OCI-LY1 (cell line): ENCODE results near the gene MPDU1.

Experiments
- EZH2 ChIP-seq: fragments of 200-600 bp; sonication (generic), shearing (Covaris generic); IDR thresholded peaks from 2 replicates; pipeline ENCODE4 v1.8.0; 2017; ENCODE audit warnings: borderline replicate concordance, mixed run types, mild to moderate bottlenecking, antibody characterized with exemption, low read length, moderate library complexity, mixed read lengths
- TF ChIP-seq, protein P1 (sequence below): fragments of 200-600 bp; sonication (generic), shearing (Covaris generic); IDR thresholded peaks from 2 replicates; pipeline ENCODE4 v1.5.1; 2017; ENCODE audit warnings: mild to moderate bottlenecking, antibody characterized with exemption, low read length, moderate library complexity, mixed read lengths

DNA sequence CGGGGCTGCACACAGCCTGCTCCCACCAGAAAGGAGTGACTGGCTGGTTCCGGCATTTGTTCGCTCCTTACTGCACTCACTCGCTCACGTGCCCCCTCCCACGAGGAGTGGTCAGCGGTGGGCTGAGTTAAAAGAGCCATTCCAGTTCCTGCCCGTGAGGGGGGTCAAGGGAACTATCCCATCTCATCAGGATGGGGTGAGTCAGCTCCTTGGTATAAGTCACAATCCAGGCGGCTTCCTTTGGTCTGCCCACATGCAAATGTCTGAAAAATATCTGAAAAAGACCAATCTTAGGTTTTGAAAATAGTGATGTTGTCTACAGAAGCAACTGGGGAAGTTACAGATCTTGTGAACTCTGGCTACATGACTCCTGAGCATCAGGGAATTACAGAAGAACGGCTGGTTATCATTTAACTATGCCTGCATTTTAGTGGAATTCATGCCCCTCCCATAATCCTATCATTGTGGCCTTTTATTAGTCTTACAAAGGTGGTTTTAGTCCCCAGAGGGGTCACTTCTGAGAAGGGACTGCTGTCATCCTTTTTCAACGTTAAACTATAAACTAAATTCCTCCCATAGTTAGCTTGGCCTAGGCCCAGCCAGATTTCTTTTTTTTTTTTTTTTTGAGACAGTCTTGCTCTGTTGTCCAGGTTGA, 44.6 kb upstream of the MPDU1 start:
- TF ChIP-seq EZH2 = no peak
- TF ChIP-seq, protein P1, sequence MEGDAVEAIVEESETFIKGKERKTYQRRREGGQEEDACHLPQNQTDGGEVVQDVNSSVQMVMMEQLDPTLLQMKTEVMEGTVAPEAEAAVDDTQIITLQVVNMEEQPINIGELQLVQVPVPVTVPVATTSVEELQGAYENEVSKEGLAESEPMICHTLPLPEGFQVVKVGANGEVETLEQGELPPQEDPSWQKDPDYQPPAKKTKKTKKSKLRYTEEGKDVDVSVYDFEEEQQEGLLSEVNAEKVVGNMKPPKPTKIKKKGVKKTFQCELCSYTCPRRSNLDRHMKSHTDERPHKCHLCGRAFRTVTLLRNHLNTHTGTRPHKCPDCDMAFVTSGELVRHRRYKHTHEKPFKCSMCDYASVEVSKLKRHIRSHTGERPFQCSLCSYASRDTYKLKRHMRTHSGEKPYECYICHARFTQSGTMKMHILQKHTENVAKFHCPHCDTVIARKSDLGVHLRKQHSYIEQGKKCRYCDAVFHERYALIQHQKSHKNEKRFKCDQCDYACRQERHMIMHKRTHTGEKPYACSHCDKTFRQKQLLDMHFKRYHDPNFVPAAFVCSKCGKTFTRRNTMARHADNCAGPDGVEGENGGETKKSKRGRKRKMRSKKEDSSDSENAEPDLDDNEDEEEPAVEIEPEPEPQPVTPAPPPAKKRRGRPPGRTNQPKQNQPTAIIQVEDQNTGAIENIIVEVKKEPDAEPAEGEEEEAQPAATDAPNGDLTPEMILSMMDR = no peak
